ENCODE measurements around the gene FEN1.

The FEN1 gene

DNA sequence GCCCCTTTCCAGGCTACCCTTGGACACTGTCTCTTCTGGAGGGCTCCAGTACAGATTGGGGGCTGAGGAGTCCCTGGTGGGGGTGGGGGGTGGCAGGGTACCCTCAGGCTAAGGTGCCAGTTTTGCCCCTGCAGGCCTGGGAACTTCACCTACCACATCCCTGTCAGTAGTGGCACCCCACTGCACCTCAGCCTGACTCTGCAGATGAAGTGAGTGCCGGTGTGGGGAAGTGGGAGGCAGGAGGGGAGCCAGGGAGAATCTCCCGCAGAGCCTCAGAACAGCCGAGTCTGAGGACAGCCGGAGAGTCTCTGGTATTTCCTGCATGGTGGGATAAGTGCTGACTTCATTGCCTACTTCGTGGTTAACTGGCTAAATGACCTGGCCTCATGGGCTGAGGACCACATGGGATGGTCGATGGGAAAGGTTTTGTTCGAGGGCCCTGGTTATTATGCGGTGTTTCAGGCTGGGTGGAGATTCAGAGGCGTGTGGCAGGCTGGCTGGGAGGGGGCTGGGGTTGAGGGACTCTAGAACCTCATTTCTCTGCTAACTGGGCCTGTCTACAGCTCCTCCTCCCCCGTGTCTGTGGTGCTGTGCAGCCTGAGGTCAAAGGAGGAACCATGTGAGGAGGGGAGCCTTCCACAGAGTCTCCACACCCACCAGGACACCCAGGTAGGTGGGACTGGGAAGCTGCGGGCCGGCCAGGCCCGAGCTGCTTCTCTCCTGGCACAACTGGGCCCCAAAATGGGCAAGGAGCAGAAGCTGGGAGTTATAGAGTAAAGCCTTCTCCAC lies 8.8 kb upstream of the FEN1 start:
- intact Hi-C loops (cut with DNase I): no loop called here

DNA sequence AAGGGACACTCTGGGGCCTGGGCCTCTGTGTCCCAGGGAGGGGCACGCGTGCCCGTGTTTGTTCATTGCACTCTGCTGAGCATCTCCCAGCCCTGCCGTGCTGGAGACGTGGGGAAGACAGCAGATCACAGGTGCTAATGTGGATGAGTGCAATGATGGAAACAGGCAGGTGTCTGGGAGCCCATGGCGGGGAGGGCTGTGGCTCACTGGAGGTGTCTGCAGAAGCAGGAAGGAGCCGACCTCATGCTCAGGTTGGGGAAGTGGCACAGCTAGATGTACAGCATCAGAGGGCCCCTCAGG lies 8.3 kb upstream of the FEN1 start:
- intact Hi-C loops (cut with DNase I): no loop called here
- DNase-seq: peak in 2 of 42 donors; percentile 19 to 42

More for the DNA sequence above, 8.8 kb upstream of the FEN1 start:
- DNase-seq: peak in 2 of 42 donors; percentile 1 to 18

DNA sequence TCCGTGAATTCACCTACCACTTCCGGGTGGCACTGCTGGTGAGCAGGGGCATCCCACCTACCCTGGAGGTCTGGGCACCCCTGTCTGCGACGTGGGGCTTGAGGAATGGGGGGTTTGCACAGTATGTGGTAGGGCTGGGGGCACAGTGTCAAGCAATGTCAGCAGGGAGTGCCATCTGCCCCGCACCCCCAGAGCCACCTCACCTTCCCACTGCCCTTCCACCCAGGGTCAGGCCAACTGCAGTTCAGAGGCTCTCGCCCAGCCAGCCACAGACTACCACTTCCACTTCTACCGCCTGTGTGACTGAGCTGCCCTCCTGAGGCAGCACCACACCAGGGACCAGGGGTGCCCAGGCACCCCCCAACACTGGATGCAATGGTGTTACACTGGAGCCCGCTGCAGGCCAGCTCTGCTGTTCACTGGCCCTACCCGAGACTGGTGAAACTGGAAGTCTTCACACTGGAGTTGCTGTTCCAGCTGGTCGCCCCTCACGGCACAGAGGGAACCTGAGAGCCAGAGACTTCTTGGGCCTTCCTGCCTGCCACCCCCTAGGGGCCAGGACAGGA lies 6.8 kb upstream of the FEN1 start:
- intact Hi-C loops (cut with DNase I): no loop called here
- DNase-seq: peak in 4 of 42 donors; percentile 9 to 26 (median 17)

DNA sequence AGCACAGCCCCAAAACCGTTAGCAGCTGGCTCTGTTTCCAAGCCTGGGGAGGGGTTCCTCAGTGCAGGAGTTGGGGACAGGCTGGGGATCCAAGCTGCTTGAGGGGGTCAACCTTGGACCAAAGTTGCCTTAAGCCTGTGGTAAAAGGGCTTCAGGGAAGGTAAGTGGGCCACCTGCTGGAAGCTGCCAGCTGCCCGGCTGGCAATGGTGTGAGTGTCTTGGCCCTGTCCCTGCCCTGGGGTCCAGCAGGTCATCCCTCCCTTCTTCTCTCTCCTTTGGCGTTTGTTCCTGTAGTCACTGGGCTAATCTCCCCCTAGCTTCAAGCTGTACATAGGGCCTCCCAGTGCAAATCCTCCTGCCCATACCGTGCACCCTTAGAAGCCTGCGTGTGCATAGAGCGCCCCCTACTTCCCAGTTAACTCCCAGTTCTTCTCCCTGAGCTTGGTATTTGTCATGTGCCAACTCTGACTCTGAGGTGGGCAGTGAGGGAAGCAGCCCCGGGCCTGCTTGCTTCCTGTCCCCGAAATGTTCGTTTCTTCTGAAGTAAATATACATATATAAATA lies 4.7 kb upstream of the FEN1 start:
- DNase-seq: peak; percentile 40 to 90 (median 72)
- intact Hi-C loops (cut with DNase I): no loop called here

DNA sequence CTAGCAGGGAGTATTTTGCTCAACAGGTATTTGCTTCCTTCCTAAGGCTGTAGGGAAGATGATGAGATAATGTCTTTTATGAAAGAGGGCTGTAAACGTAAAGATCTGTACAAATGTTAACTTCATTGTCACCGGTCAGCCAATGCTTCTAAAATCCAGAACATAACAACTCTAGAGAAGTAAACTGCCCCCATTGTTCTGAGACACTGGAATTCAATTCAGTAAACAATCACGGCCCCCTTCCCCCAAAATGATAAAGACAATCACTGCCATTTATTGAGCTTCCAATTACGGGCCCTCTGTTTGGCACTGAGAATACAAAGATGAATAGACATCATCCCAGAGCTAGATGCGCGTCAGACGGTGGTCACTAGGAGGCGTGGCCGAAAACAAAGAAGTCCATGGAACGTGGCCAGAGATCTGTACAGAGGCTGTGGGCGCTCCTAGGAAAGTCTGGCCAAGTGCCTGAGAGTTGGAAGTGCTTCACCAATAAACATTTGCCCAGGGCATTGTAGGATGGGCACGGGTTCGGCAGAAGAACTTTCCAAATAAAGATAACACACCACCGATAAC lies 888 bp upstream of the FEN1 start:
- intact Hi-C loops (cut with DNase I): loop anchor here (1.0 to 10.0 kb wide), 2 partner anchors 43 to 153 kb away; no protein-coding TSS in a partner anchor
- DNase-seq: peak; percentile 62 to 97 (median 89)

DNA sequence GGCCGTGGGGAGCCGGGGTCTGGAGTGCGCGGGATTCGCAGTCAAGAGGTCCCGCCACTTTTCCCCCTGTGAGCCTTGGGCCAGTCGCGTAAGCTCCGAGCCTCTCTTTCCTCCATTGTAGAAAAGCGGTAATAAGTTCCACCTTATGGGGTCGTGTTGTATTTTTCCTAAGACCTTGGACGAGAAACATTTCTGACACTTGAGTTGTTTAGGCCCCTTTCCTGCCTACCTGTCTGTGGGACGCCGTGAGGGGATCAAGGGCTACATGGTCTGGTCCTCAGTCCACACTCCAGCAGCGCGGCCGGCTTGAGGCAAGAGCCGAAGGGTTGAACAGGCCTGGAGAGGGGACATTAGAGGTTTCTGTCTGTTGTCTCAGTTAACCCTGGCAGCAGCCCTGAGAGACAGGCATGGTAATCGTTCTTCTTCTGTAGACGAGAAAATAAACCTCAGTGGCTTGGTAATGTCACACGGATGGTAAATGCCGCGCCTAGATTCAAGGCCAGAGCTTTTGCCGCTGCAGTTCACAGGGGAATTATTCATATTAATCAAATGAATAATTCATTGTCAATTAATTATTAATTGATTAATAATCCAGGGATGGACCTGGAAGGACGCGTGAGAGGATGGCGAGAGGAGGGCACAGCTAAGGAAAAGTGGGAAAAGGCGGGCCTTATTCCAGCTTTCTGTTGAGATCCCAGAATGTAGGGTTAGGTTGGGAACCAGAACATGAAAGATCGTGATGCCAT lies 545 bp downstream of the FEN1 start:
- DNase-seq: no peak
- intact Hi-C loops (cut with DNase I): loop anchor here (10.0 kb wide), 1 partner anchor 152 kb away; no protein-coding TSS in a partner anchor

DNA sequence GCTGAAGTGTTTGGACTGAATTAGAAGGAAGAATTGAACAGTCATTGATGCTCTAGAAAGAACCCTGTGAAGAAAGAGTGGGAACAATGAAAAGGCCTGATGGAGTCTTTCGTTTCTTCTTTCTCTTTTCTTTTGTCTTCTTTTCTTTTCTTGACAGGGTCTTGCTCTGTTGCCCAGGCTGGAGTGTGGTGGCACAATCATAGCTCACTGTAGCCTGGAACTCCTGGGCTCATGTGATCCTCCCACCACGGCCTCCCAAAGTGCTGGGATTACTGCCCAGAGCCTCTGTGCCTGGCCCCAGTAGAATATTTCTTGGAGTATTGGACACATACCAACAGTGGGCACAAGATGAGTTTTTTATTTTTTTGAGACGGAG lies 1.1 kb downstream of the FEN1 start:
- intact Hi-C loops (cut with DNase I): loop anchor here (10.0 kb wide), 1 partner anchor 151 kb away; no protein-coding TSS in a partner anchor

DNA sequence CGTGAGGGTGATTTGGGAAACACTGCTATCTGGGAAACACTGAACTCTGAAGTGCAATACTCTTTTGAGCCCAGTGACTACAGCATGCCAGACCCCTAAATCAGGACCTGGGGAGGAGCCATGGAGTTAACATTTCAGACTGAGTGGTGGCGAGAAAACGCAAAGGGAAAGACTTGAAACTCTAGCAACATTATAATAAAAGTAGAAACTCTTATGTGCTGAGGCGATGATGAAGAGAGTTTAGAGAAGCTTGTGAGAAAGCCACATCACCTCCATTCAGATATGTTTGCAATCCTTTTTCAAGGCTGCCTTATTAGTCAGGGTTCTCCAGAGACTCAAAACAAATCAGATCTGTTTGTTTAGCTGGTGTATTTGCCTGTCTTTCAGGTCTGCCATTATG lies 1.9 kb downstream of the FEN1 start:
- intact Hi-C loops (cut with DNase I): loop anchor here (10.0 kb wide), 1 partner anchor 150 kb away; no protein-coding TSS in a partner anchor
- DNase-seq: no peak

More for the DNA sequence above, 1.1 kb downstream of the FEN1 start:
- no peak for DNase-seq

DNA sequence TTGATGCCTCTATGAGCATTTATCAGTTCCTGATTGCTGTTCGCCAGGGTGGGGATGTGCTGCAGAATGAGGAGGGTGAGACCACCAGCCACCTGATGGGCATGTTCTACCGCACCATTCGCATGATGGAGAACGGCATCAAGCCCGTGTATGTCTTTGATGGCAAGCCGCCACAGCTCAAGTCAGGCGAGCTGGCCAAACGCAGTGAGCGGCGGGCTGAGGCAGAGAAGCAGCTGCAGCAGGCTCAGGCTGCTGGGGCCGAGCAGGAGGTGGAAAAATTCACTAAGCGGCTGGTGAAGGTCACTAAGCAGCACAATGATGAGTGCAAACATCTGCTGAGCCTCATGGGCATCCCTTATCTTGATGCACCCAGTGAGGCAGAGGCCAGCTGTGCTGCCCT lies 2.7 kb downstream of the FEN1 start:
- no peak for DNase-seq
- intact Hi-C loops (cut with DNase I): loop anchor here (5.0 to 10.0 kb wide), 2 partner anchors 149 to 312 kb away; no protein-coding TSS in a partner anchor

DNA sequence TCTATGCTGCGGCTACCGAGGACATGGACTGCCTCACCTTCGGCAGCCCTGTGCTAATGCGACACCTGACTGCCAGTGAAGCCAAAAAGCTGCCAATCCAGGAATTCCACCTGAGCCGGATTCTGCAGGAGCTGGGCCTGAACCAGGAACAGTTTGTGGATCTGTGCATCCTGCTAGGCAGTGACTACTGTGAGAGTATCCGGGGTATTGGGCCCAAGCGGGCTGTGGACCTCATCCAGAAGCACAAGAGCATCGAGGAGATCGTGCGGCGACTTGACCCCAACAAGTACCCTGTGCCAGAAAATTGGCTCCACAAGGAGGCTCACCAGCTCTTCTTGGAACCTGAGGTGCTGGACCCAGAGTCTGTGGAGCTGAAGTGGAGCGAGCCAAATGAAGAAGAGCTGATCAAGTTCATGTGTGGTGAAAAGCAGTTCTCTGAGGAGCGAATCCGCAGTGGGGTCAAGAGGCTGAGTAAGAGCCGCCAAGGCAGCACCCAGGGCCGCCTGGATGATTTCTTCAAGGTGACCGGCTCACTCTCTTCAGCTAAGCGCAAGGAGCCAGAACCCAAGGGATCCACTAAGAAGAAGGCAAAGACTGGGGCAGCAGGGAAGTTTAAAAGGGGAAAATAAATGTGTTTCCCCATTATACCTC lies 3.3 kb downstream of the FEN1 start:
- DNase-seq: no peak
- intact Hi-C loops (cut with DNase I): loop anchor here (5.0 to 10.0 kb wide), 2 partner anchors 149 to 311 kb away; no protein-coding TSS in a partner anchor

DNA sequence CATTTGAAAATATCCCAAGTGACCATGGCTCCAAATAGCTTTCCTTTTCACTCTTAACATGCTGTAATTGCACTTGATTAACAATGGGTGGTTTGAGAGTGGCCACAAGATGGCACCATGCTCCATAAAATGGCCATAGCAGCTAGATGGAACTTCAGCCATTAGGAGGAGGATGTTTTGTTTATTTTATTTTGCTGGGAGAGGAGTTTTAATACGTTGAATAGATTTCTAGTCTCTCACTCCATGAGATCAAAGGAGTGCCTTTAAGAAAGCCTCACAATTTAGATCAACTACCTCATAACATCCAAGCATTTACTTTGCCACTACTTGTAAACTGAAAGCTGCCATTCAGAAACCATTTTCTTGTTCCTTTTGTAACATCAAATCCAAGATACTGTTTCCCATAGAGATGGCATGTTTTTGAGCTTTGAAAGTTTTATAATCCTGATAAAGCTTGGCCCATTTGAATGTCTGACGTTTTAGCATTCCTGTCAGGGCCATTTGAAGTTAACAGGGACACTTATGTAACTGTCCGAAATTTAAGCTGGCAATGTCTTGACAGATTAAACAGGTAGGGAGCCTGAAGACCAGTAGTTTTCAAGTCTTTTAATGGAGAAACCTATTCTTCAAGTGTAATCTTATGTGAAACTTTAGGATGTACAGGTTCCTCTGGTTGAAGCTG lies 4.7 kb downstream of the FEN1 start:
- DNase-seq: peak in 41 of 42 donors; percentile 40 to 94 (median 85)
- intact Hi-C loops (cut with DNase I): loop anchor here (5.0 to 10.0 kb wide), 2 partner anchors 147 to 310 kb away; no protein-coding TSS in a partner anchor

DNA sequence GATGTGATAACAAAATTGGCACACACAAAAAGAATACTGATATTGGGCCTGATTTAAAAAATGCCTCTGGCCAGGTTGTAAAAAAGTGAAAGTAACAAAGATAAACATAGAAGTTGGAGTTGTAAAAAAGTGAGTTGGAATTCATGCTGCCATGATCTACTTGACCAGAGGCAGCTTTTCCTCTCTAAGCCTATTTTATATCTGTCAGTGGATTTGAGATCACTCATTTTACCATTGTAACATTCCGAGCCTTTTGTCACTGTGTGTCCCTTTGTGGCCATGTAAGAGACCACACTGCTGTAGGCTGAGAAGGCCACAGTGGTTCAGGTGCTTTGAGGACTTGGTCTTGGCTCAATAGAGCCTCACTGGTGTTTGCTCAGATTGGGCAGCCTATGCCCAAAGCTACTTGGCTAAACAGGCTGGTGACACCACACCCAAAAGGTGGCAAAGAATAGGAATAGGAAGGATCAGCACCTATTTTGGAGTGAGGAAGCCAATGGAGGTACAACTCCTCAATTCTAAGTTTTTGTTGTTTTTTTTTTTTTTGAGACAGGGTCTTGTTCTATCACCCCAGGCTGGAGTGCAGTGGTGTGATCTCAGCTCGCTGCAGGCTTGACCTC lies 7.1 kb downstream of the FEN1 start:
- DNase-seq: no peak
- intact Hi-C loops (cut with DNase I): loop anchor here (5.0 to 10.0 kb wide), 3 partner anchors 93 to 308 kb away; partner anchors contain the start of gene FADS3

DNA sequence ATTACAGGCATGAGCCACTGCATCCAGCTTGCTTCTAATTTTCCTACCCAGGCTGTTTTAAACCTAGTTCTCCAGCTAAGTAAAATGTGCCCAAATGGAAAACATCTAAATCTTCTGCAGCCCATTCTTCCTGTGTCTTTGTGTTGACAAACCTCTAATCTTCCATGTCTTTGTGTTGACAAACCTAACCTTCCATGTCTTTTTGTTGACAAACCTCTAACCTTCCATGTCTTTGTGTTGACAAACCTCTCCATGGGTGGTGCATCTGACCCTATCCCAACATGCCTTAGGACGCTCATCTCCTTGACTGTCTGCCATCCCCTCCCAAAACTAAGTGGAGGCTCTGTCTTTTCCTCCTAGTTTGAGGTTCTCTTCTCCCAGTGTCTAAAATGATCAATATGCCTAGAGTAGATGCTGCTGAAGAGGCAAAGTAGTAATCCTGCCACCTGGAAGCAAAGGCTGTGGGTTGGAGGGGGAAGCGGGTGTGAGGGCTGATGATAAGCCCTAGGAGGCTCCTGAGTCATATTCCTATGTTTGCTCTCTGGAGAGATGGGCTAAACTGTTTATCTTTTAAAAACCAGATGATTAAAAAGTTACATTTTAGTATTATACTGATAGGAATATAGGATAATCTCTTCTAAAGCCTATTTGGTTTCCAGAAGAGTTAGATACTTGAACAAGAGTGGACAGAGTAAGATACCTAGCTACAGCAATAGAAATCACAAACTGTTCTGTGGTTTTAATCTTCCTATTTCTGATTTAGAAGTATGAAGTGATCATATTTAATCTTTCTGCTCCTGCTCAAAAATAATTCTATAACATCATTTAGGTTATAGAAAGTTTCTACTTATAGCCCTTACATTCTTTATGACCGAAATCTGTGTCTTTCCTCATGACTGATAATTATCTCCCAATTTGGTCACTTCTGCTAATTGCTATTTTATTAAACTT lies 7.9 kb downstream of the FEN1 start:
- no peak for DNase-seq
- intact Hi-C loops (cut with DNase I): loop anchor here (5.0 kb wide), 1 partner anchor 92 kb away; the partner anchor contains the start of gene FADS3

DNA sequence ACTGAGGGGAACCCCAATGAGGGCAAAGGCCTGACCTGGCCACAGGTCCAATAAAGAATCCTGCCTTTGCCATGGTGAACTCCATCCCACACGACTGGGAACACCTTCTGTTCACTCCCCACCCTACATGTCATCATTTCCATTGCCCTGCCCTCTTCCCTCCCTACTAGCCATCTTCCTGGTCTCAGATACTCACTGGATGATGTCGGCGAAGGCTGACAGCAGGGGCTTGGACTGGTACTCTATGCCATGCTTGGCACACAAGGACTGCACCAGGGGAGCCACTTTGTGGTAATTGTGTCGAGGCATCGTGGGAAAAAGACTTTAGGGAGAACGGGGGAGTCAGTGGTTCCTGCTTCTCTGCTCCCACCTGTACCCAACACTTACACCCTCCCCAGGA lies 9.9 kb downstream of the FEN1 start:
- intact Hi-C loops (cut with DNase I): loop anchor here (5.0 kb wide), 1 partner anchor 90 kb away; the partner anchor contains the start of gene FADS3
- DNase-seq: no peak

DNA sequence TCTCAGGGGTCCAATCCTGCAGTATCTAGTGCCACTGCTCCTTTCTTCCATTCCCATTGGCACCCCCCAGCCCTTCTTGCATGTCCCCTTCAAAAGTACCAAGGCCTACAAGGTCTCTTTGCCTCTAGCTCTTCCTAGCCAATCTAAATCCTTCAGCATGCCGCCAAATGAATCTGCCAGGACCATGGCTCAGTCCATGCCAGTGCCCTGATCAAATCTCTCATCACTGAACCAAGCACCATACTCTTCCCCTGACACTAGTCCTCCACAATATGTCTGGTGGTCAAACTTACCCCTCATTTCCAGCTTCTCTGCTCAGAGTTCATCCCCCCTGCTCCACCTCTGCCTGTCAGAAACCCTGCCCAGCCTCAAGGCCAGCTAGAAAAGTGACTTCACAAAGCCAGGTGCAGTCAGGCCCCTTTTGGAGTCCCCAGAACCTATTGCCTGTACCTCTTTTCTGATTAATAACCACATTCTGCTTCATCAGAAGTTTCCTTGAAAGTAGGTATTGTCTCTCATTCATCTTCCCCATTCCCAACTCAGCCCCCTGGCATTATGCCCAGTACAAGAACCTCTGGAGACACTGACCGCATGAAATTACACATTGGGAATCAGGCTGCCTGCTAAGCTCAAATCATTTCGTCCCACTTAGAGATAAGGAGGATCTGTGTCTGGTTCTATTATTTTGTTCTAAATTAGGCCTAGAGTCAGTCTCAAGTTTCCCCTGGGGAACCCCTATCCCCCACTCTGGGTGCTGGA lies 11.4 kb downstream of the FEN1 start:
- intact Hi-C loops (cut with DNase I): loop anchor here (5.0 kb wide), 1 partner anchor 88 kb away; the partner anchor contains the start of gene FADS3
- DNase-seq: no peak

Data from head of caudate nucleus (tissue), 42 donors.